OCI-LY3 (cell line): Measurements from ENCODE around the gene SNX21.

Source experiments
- EZH2phosphoT487 ChIP-seq: fragments of 200-600 bp; shearing (Covaris generic); IDR thresholded peaks from 2 replicates; pipeline ENCODE4 v1.6.1; 2018; ENCODE audit warnings: antibody characterized with exemption, mixed run types, low read depth
- TF ChIP-seq, protein P1 (sequence below): fragments of 200-600, 300-600 bp; sonication (generic); IDR thresholded peaks from 2 replicates; pipeline ENCODE4 v1.5.1; 2014; ENCODE audit warnings: antibody characterized with exemption, low read length, low read depth

DNA sequence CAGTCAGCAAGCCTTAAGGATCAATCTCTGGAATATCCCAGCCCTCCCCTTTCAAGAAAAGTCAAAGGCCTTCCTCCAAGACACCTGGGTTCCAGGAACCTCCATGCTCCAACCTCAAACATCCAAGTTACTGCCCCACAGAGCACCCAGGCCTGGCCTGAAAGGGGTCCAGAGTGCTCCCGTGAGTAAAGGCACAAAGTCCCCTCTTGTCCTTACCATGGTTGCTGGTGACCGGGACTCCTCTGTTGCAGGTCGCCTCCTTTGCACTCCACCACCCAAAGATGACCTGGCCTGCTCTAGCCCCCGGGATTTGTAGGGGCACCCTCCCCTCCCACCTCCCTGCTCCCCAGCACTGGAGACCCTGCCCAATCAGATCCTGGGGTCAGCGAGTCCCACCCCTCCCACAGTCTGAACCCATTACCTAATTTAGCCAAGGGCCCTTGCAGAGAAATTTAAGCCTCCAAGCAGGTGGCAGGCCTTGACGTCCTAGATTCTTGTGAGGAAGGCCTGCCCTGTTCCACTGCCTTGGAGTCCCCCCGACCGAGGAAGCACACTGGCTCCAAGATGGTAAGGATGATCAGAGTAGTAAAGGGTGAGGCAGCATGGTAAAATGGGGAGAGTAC, 6.5 kb upstream of the SNX21 start, which contains the start of gene TNNC2:
- TF ChIP-seq, protein P1, sequence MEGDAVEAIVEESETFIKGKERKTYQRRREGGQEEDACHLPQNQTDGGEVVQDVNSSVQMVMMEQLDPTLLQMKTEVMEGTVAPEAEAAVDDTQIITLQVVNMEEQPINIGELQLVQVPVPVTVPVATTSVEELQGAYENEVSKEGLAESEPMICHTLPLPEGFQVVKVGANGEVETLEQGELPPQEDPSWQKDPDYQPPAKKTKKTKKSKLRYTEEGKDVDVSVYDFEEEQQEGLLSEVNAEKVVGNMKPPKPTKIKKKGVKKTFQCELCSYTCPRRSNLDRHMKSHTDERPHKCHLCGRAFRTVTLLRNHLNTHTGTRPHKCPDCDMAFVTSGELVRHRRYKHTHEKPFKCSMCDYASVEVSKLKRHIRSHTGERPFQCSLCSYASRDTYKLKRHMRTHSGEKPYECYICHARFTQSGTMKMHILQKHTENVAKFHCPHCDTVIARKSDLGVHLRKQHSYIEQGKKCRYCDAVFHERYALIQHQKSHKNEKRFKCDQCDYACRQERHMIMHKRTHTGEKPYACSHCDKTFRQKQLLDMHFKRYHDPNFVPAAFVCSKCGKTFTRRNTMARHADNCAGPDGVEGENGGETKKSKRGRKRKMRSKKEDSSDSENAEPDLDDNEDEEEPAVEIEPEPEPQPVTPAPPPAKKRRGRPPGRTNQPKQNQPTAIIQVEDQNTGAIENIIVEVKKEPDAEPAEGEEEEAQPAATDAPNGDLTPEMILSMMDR, result no peak
- no peak for TF ChIP-seq EZH2phosphoT487
